Heart right ventricle (tissue), 16 donors: ENCODE results near the gene HBM. TPM values are rescaled to one million over a fixed set of nuclear protein-coding genes. Genes with fewer than 3 reads are reported as not detected.

Source experiments
- ATAC-seq, 8 donors: fragments of 200-7000 bp; cut with Tn5 transposase; one replicate each; pipeline ENCODE4 v1.9.1; 2020; ENCODE audit warnings: mild to moderate bottlenecking in 8 of 8, moderate library complexity in 8 of 8, moderate number of reproducible peaks in 1 of 8
- DNase-seq, 2 donors: peaks; one replicate each; pipeline ENCODE4 v3.0.0-alpha.2; 2020
- H3K27ac ChIP-seq, 10 donors: fragments of 200-600 bp; sonication (generic) in 2 of 10; one replicate each; pipeline versions ENCODE4 v1.5.0 to v1.8.0; 2020 to 2022; ENCODE audit warnings: mild to moderate bottlenecking in 3 of 10
- H3K27me3 ChIP-seq, 7 donors: fragments of 200-600 bp; one replicate each; pipeline ENCODE4 v1.8.0; 2021 to 2022; ENCODE audit warnings: mild to moderate bottlenecking in 2 of 7
- H3K36me3 ChIP-seq, 9 donors: fragments of 200-600 bp; sonication (generic) in 1 of 9; one replicate each; pipeline versions ENCODE4 v1.5.0 to v1.8.0; 2020 to 2022; ENCODE audit warnings: mild to moderate bottlenecking in 2 of 9
- H3K4me1 ChIP-seq, 9 donors: fragments of 200-600 bp; sonication (generic) in 1 of 9; one replicate each; pipeline versions ENCODE4 v1.5.0 to v1.8.0; 2020 to 2022; ENCODE audit warnings: mild to moderate bottlenecking in 4 of 9
- H3K4me3 ChIP-seq, 10 donors: fragments of 200-600 bp; sonication (generic) in 2 of 10; one replicate each; pipeline versions ENCODE4 v1.5.0 to v1.8.0; 2020 to 2022; ENCODE audit warnings: mild to moderate bottlenecking in 7 of 10, moderate library complexity in 2 of 10
- H3K9me3 ChIP-seq, 11 donors: fragments of 200-600 bp in 10 of 11; sonication (generic) in 2 of 11; one replicate each; pipeline versions ENCODE4 v1.5.0 to v1.8.0; 2013 to 2022; ENCODE audit warnings: mild to moderate bottlenecking in 2 of 11, control low read depth in 1 of 11, moderate library complexity in 1 of 11
- CTCF ChIP-seq, 9 donors: fragments of 200-600 bp; sonication (generic) in 2 of 9; IDR thresholded peaks; one replicate each; pipeline versions ENCODE4 v1.5.0 to v1.8.0; 2021 to 2022; ENCODE audit warnings: antibody characterized with exemption in 9 of 9, mild to moderate bottlenecking in 5 of 9, moderate library complexity in 1 of 9
- WGBS, 2 donors: extraction: QIAGEN DNeasy Blood & Tissue Kit; methylation state at CpG; one replicate each; pipeline ENCODE4 v1.1.7; 2013; ENCODE audit warnings: inconsistent platforms in 1 of 2; 5-methylcytosine and 5-hydroxymethylcytosine counted together
- intact Hi-C, 10 donors: fragments of 100-400 bp; cut with DNase I; formaldehyde crosslinking; loops; one replicate each; pipeline versions ENCODE4 v1.11.1 to v1.14.2; 2022
- polyA plus RNA-seq, 2 donors: library from polyadenylated mRNA; stranded (reverse); fragments of 200-250 nt; gene quantifications; one replicate each; pipeline ENCODE4 v1.2.3, GENCODE V29; 2013
- total RNA-seq, 10 donors: library from RNA; stranded (reverse); fragmentation: NEBNext Ultra II Directional in 3 of 10; extraction: Animal tissue kit (Norgen Biotek cat#: 25700) in 3 of 10; gene quantifications; one replicate each; pipeline versions ENCODE4 v1.2.1 to v1.2.4, GENCODE V29; 2021 to 2023
- donor health status: Arrhythmogenic right ventricular cardiomyopathy.
- donor health status: ischemic (EF 13 %, LVEDD 7.1; RV severe dilation, severe dysfunction).
- donor health status: healthy with polysubstance abuse.
- donor health status: DM: no; HTN: yes; CAD: no.
- donor health status: DM: no; HTN: no; CAD: no.
- donor health status: ischemic (EF 25% LVEDD 6.9; RV normal size, moderate dysfunction).
- donor health status: ischemic (EF 25% LVEDD 5.7; RV mildly dilated, moderate dysfunction).
- donor health status: healthy.
- donor health status: DM: yes; HTN: yes; CAD: no.
- donor health status: Ischemic cardiomyopathy.
- donor health status: ischemic (EF 35%, LVEDD 5.7; RV mildly dilated, moderate dysfunction).
- donor health status: nonischemic (EF 11% LVEDD 7.7; RV severe dilation, severe dysfunction).
- donor health status: DM: yes; HTN: yes; CAD: no.
- donor health status: PGD.
- donor health status: ischemic (EF 29% LVEDD 5.4; RV normal size, mild dysfunction).
- donor health status: nonischemic (EF 23%, LVEDD 6.1; RV moderate dilation, normal function).

Gene HBM
- total and polyA plus RNA-seq, 12 donors, result 0.56 to 0.61 TPM; not detected in 10

- ATAC-seq, result no peak
- Histone ChIP-seq H3K27ac (no peak overlapping the region), H3K9me3 (no peaks in the 10 kb centered on the region), H3K27me3 (no peaks in the 10 kb centered on the region), H3K36me3 (peaks cover 6 to 98% (median 79%) of the 10 kb centered on the region in 9 donors), H3K4me3 (no peak overlapping the region), H3K4me1 (no peaks in the 10 kb centered on the region)
- 93% methylated on average over 4 of the region's 4 CpGs for WGBS, 2 donors
- intact Hi-C loops, result no loop called here
- DNase-seq, result no peak
- no peak for TF ChIP-seq CTCF (IDR thresholded peaks at IDR 0.05)
Measured at GRCh38 chr16:191831-192230, 26.1 kb downstream of the HBM start.

GRCh38 chr16:192686-193085, 26.9 kb downstream of the HBM start:
- Histone ChIP-seq H3K4me1 (no peaks in the 10 kb centered on the region), H3K4me3 (no peak overlapping the region), H3K36me3 (peaks cover 13 to 100% (median 83%) of the 10 kb centered on the region in 9 donors), H3K9me3 (no peaks in the 10 kb centered on the region), H3K27ac (no peak overlapping the region), H3K27me3 (no peaks in the 10 kb centered on the region)
- 95 to 96% methylated on average over 11 of the region's 11 CpGs for WGBS, 2 donors
- no peak for TF ChIP-seq CTCF (IDR thresholded peaks at IDR 0.05)
- DNase-seq (no peak), ATAC-seq (no peak)
- intact Hi-C loops, result no loop called here

GRCh38 chr16:193441-193840, 27.7 kb downstream of the HBM start:
- Histone ChIP-seq H3K4me1 (no peaks in the 10 kb centered on the region), H3K9me3 (no peaks in the 10 kb centered on the region), H3K27me3 (no peaks in the 10 kb centered on the region), H3K27ac (no peak overlapping the region), H3K36me3 (peaks cover 14 to 100% (median 84%) of the 10 kb centered on the region in 9 donors), H3K4me3 (no peak overlapping the region)
- DNase-seq (no peak), ATAC-seq (no peak)
- no peak for TF ChIP-seq CTCF (IDR thresholded peaks at IDR 0.05)
- intact Hi-C loops, result no loop called here
- 92 to 97% methylated on average over 14 of the region's 15 CpGs for WGBS, 2 donors

GRCh38 chr16:194516-194915, 28.7 kb downstream of the HBM start:
- WGBS, 2 donors, result 86 to 95% methylated on average over 6 of the region's 6 CpGs
- H3K27ac ChIP-seq, result no peak overlapping the region
- no peak for TF ChIP-seq CTCF (IDR thresholded peaks at IDR 0.05)
- no peaks in the 10 kb centered on the region for H3K27me3 ChIP-seq
- peaks cover 12 to 100% (median 85%) of the 10 kb centered on the region in 9 donors for H3K36me3 ChIP-seq
- DNase-seq (no peak), ATAC-seq (no peak)
- H3K4me3 ChIP-seq, result no peak overlapping the region
- no peaks in the 10 kb centered on the region for H3K9me3 ChIP-seq
- intact Hi-C loops, result no loop called here
- no peaks in the 10 kb centered on the region for H3K4me1 ChIP-seq
